Neural cell (in vitro differentiated cells): ENCODE data around the gene C11orf24.

Experiments
- EP300 ChIP-seq: fragments of 450-650 bp; conservative IDR thresholded peaks from 2 replicates; pipeline ENCODE4 v1.6.1; 2014; ENCODE audit warnings: antibody characterized with exemption, mild to moderate bottlenecking, moderate library complexity; ENCODE audit not compliant: poor library complexity, severe bottlenecking
- EZH2 ChIP-seq: fragments of 200-600, 300-800 bp; shearing (Covaris generic), sonication (generic); IDR thresholded peaks from 2 replicates; pipeline ENCODE4 v1.6.1; 2014; ENCODE audit warnings: antibody characterized with exemption, low read length, borderline replicate concordance, mild to moderate bottlenecking; ENCODE audit not compliant: insufficient read depth, poor library complexity, severe bottlenecking
- POLR2AphosphoS5 ChIP-seq: IDR thresholded peaks from 2 replicates; pipeline ENCODE4 v1.6.1; 2012
- TAF1 ChIP-seq: IDR thresholded peaks from 2 replicates; pipeline ENCODE4 v1.6.1; 2012; ENCODE audit warnings: low read depth
- TF ChIP-seq, protein P1 (sequence below): fragments of 450-650 bp; IDR thresholded peaks from 2 replicates; pipeline ENCODE4 v1.5.1; 2014; ENCODE audit warnings: antibody characterized with exemption, mild to moderate bottlenecking, moderate library complexity; ENCODE audit not compliant: poor library complexity, severe bottlenecking
- TF ChIP-seq, protein P2 (sequence below): IDR thresholded peaks from 2 replicates; pipeline ENCODE4 v1.6.1; 2012; ENCODE audit warnings: borderline replicate concordance

DNA sequence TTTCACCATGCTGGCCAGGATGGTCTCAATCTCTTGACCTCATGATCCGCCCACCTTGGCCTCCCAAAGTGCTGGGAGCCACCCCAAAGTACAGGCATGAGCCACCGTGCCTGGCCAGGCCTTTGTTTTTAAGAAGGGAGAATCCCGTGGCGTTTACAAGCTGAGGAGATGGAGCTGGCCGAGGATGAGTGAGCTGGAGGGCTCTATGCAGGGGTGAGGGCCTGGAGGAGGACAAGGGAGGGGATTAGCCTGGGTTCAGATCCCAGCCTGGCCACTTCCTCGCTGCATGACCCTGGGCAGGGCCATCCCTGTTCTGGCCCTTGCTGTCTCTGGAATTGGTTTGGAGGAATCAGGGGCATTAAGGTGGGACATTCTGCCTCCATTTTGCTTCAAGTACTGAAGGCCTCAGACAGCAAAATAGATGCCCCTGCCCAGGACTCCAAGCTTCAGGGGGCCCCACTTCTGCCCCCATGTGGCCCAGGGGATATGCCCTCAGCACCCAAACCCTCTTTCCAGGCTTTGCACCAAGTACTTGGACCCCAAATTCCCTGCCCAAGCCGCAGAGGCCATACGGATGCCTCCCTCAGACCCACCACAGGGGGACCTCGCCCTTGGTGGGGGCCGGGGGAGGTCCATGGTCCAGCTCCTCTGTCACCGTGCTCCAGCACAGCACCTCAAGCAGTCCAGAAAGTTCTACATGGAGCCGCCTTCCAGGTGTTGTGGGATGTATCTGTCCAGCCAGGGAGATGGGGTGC, 28.5 kb upstream of the C11orf24 start:
- TF ChIP-seq POLR2AphosphoS5 (no peak), TAF1 (no peak), EZH2 (no peak), EP300 (no peak)
- TF ChIP-seq, protein P1, sequence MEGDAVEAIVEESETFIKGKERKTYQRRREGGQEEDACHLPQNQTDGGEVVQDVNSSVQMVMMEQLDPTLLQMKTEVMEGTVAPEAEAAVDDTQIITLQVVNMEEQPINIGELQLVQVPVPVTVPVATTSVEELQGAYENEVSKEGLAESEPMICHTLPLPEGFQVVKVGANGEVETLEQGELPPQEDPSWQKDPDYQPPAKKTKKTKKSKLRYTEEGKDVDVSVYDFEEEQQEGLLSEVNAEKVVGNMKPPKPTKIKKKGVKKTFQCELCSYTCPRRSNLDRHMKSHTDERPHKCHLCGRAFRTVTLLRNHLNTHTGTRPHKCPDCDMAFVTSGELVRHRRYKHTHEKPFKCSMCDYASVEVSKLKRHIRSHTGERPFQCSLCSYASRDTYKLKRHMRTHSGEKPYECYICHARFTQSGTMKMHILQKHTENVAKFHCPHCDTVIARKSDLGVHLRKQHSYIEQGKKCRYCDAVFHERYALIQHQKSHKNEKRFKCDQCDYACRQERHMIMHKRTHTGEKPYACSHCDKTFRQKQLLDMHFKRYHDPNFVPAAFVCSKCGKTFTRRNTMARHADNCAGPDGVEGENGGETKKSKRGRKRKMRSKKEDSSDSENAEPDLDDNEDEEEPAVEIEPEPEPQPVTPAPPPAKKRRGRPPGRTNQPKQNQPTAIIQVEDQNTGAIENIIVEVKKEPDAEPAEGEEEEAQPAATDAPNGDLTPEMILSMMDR, result no peak
- TF ChIP-seq, protein P2, sequence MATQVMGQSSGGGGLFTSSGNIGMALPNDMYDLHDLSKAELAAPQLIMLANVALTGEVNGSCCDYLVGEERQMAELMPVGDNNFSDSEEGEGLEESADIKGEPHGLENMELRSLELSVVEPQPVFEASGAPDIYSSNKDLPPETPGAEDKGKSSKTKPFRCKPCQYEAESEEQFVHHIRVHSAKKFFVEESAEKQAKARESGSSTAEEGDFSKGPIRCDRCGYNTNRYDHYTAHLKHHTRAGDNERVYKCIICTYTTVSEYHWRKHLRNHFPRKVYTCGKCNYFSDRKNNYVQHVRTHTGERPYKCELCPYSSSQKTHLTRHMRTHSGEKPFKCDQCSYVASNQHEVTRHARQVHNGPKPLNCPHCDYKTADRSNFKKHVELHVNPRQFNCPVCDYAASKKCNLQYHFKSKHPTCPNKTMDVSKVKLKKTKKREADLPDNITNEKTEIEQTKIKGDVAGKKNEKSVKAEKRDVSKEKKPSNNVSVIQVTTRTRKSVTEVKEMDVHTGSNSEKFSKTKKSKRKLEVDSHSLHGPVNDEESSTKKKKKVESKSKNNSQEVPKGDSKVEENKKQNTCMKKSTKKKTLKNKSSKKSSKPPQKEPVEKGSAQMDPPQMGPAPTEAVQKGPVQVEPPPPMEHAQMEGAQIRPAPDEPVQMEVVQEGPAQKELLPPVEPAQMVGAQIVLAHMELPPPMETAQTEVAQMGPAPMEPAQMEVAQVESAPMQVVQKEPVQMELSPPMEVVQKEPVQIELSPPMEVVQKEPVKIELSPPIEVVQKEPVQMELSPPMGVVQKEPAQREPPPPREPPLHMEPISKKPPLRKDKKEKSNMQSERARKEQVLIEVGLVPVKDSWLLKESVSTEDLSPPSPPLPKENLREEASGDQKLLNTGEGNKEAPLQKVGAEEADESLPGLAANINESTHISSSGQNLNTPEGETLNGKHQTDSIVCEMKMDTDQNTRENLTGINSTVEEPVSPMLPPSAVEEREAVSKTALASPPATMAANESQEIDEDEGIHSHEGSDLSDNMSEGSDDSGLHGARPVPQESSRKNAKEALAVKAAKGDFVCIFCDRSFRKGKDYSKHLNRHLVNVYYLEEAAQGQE, result no peak
